ENCODE data around the gene ARHGEF17.

DNA sequence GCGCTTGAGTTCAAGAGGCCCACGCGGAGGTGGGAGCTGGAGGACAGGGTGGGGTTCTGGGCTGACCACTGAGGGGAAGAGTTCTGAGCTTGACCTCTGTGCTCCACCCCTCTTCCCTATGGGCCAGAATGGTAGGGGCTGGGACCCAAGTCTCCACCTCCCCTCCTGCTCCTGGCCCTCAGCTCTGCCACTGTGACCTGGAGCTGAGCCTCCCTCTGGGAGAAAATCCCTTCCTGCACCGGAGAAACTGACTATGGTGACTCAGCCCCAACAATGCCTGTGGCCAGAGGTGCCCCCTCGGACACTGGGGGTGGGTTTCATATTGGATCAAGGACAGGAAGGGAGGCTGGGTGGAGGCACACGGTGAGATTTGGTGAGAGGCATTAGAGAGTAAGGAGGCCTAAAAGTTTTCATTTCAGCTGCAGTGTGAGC lies 91.1 kb downstream of the ARHGEF17 start:
- TF ChIP-seq, protein P1, sequence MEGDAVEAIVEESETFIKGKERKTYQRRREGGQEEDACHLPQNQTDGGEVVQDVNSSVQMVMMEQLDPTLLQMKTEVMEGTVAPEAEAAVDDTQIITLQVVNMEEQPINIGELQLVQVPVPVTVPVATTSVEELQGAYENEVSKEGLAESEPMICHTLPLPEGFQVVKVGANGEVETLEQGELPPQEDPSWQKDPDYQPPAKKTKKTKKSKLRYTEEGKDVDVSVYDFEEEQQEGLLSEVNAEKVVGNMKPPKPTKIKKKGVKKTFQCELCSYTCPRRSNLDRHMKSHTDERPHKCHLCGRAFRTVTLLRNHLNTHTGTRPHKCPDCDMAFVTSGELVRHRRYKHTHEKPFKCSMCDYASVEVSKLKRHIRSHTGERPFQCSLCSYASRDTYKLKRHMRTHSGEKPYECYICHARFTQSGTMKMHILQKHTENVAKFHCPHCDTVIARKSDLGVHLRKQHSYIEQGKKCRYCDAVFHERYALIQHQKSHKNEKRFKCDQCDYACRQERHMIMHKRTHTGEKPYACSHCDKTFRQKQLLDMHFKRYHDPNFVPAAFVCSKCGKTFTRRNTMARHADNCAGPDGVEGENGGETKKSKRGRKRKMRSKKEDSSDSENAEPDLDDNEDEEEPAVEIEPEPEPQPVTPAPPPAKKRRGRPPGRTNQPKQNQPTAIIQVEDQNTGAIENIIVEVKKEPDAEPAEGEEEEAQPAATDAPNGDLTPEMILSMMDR (IDR thresholded peaks at IDR 0.05), result no peak
- no peak for TF ChIP-seq EP300 (IDR thresholded peaks at IDR 0.05)
- no peak for TF ChIP-seq POLR2A (IDR thresholded peaks at IDR 0.05)

Data from stomach (tissue), 4 donors.